Right ventricle myocardium superior (tissue), 1 donor: ENCODE results near the gene CABLES1. TPM values are rescaled to one million over a fixed set of nuclear protein-coding genes. Genes with fewer than 3 reads are reported as not detected.

Experiments
- ATAC-seq: fragments of 200-7000 bp; cut with Tn5 transposase; one replicate; pipeline ENCODE4 v1.9.1; 2020; ENCODE audit warnings: mild to moderate bottlenecking; ENCODE audit not compliant: poor library complexity
- DNase-seq: peaks from one replicate; pipeline ENCODE4 v3.0.0-alpha.2; 2020
- intact Hi-C: fragments of 100-400 bp; cut with DNase I; formaldehyde crosslinking; loops from one replicate; pipeline ENCODE4 v1.11.2; 2022
- total RNA-seq: library from RNA; stranded (reverse); fragmentation: NEBNext Ultra II Directional; extraction: Animal tissue kit (Norgen Biotek cat#: 25700); gene quantifications from one replicate; pipeline ENCODE4 v1.2.1, GENCODE V29; 2021
- donor health status: DM: no; HTN: yes; CAD: no; lungs with severe emphysema.

The CABLES1 gene
- total RNA-seq, 1 donor from 2014 or later: 3.3 TPM

GRCh38 chr18:23204589-23205235 is 69.4 kb downstream of the CABLES1 start:
- no peak for ATAC-seq
- intact Hi-C loops: no loop called here
- DNase-seq: no peak

- intact Hi-C loops: no loop called here
- DNase-seq: no peak
- ATAC-seq: no peak
These were observed 70.7 kb downstream of the CABLES1 start for GRCh38 chr18:23205980-23206379.

- ATAC-seq (no peak), DNase-seq (no peak)
- intact Hi-C loops: no loop called here
These were observed 72.1 kb downstream of the CABLES1 start for GRCh38 chr18:23207191-23207955.

DNA sequence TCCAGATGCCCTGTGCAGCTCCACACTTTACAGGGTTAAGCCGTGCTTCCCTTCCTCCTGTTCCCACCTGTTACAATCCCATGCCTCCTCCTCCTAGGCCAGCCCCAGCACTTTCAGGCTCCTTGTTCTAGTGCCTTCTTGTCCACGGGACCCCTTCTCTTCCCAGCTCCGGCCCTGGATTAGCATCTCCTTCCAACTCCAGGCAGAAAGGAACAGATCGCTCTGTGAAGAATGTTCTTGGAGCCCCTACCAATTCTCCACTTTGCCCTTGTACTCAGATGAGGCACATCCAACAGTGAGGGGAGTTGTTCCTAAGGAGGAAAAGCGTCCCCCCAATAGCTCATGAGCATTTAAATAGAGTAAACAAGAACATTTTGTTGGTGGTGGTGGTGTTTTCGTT is 72.7 kb downstream of the CABLES1 start:
- ATAC-seq (no peak), DNase-seq (no peak)
- intact Hi-C loops: no loop called here

DNA sequence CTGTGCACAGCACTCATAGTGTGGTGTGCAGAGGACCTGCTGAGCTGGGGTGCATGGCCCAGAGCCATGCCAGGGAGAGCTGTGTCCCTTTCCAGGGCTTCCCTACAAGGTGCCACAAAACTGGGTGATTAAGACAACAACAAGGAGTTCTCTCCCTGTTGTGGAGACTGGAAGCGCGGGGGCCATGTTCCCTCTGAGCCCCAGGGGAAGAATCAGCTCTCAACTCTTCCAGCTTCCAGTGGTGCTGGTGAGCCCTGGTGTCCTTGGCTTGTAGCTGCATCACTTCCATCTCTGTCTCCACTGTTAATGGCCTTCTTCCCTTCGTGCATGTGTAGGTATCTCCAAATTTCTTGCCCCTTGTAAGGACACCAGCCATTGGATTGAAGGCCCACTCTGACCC is 73.3 kb downstream of the CABLES1 start:
- intact Hi-C loops: no loop called here
- ATAC-seq (no peak), DNase-seq (no peak)

DNA sequence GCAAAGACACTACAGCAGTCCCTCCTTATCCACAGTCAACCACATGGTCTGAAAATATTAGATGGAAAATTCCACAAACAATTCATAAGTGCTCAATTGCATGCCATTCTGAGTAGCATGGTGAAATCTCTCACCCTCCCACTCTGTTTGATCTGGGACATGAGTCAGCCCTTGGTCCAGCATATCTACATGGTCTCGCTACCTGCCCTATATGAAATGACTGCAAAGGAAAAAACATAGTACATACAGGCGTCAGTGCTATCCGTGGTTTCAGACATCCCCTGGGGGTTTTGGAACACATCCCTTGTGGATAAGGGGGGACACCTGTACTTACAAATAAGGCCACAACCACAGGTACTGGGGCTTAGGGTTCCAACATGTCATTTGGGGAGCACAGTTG is 73.7 kb downstream of the CABLES1 start:
- ATAC-seq (no peak), DNase-seq (no peak)
- intact Hi-C loops: no loop called here

DNA sequence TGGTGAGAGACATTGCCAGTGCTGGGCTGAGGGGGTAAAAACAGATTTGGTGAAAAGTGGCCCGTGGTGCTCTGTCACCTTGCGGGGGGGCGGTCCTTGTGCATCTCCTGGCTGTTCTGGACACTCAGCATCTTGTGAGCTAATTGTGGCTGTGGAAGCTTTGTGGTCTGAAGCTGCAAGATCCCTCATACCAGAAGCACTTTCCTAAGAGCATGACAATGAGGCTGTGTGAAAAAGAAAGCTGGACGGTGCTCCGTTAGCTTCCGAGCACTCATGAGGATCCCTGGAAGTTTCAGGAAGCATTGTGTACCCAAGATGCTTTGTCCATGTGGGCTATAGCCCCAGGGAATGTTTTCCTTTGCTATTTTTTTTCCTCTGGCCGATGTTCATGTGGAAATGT is 74.5 kb downstream of the CABLES1 start:
- ATAC-seq: no peak
- no peak for DNase-seq
- intact Hi-C loops: no loop called here

DNA sequence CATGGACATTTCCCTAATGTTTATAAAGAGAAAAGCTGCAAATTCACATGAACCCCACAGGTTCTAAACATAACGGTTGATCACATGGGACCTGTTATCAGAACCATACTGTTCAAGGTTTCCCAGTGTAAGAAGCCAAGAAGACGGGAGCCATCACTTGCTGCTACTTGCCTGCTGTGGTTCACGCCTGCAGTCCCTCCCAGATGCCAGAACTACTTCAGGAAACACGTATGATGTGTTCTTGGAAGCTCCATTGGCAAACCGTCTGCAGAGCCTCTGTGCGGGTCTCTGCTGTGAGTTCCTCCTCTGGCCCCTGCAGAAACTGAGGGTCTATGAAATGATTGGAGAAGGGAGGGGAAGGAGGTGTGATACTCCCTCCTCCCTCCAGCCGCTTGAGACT is 75.2 kb downstream of the CABLES1 start:
- ATAC-seq (no peak), DNase-seq (no peak)
- intact Hi-C loops: no loop called here

DNA sequence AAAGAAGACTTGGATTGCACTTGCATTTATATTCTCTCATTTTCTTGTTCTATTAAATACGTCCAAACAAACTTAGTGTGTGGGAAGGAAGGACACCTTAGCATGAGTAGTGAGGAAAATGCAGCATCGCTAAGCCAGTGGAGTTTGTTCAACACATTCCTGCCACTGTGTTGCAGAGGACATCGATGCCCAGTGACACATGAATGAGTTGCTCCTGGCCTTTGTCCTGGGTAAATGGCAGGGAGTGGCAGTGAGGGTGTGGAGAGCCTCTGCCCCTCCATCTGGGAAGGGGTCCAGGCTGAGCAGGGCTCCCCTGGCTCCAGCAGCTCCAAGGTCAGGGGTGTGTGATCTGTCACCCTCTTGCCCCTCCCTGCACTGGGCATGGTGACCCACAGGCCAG is 75.9 kb downstream of the CABLES1 start:
- DNase-seq: no peak
- intact Hi-C loops: no loop called here
- no peak for ATAC-seq

- intact Hi-C loops: no loop called here
- ATAC-seq (no peak), DNase-seq (no peak)
These were observed 76.9 kb downstream of the CABLES1 start for GRCh38 chr18:23212161-23212560.

GRCh38 chr18:23213200-23213599 is 77.9 kb downstream of the CABLES1 start:
- intact Hi-C loops: no loop called here
- ATAC-seq: peak; percentile 50
- no peak for DNase-seq

- no peak for ATAC-seq
- DNase-seq: no peak
- intact Hi-C loops: no loop called here
These were observed 82.5 kb downstream of the CABLES1 start for GRCh38 chr18:23217781-23218180.

GRCh38 chr18:23220355-23220754 is 85.1 kb downstream of the CABLES1 start:
- DNase-seq: no peak
- no peak for ATAC-seq
- intact Hi-C loops: no loop called here

DNA sequence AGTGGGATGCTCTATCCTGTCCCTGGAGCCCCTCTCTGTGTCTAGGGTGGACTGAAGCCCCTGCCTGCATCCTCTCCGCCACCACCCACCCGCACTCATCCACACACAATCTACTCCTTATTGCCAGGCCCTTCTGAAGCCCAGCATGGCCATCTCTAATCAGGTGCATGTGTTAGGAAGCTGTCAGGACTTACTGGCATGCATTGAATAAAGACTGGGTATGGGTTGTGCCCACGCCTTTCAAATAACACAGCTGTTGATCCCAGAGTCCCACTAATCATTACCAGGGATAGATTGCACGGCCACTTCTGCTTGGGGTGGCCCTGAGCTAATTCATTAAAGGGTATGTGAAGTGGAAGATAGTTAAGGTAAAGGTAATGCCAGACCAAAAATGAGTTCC is 88.4 kb downstream of the CABLES1 start:
- DNase-seq: no peak
- intact Hi-C loops: no loop called here
- ATAC-seq: no peak

DNA sequence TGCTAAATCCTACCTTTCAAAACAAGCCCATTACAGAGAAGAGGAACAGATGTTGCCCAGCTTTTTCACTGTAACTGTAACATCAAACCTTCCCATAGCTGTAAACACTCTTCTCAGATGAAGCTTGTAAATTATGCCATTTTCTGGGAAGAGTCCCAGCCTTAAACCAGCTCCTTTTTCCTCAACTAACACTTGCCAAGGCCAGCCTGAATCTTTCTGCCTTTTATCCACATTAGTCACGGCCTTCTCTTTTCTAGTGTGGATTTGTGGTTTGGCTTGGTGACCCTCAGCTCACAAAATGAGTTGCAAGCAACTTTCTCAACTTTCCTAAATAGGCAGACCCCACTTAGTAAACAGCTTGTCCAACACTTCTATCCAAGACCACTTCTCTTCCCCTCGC is 90.2 kb downstream of the CABLES1 start:
- intact Hi-C loops: no loop called here
- no peak for DNase-seq
- ATAC-seq: no peak

DNA sequence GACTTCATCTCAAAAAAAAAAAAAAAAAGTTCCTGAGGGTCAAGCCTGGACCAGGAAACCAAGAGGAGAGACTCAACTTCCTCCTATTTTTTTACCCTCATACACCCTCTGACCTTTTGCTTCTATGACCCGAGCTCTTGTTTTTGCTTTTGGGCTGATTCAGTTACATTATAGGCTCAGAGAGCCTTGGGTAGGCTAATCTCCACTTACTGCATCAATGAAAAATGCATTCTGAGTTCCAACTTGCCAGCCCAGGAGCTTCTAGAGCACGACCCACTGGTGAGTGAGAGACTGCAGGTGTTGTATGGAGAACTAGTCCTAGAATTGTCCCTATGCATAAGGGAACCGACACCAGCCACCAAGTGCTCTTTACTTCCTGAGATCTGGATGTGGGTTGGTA is 91.1 kb downstream of the CABLES1 start:
- ATAC-seq (peak; percentile 15), DNase-seq (no peak)
- intact Hi-C loops: no loop called here

DNA sequence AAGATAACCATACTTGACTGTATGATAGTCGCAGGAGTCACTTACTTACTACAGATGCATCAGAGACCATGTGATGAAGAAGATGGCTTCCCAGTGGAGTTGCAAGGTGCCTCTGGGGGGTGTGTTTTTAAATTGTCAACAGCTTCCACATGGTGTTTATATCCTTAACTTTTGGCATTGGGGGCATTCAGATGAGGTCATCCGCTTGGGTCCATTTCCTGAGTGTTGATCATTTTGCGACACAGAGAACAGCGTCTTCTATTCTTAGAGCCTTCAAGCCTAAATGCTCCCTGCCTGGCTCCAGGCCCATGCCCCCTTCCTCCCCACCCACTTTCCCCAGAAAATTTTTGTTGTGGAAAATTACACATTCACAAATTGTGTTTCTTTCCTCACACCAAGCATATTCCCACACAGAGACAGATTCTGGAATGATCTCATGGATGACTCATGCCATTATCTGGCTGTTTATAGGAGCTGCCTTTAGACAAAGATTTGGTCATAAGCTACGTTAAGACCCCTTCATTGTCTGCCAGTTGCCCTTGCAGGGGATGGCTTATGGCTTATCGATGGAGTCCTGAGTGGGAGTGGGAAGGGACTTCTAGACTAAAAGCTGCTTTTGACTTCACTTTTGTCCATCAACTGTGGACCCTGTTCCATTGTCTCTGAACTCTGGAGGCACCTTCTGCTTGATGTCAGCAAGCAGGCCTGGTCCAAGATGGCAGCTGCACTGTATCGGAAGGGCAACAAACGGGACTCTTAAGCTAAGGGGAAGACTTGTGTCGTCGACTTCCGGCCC is 91.8 kb downstream of the CABLES1 start:
- intact Hi-C loops: no loop called here
- ATAC-seq: peak; percentile 70
- peak; percentile 67 for DNase-seq

DNA sequence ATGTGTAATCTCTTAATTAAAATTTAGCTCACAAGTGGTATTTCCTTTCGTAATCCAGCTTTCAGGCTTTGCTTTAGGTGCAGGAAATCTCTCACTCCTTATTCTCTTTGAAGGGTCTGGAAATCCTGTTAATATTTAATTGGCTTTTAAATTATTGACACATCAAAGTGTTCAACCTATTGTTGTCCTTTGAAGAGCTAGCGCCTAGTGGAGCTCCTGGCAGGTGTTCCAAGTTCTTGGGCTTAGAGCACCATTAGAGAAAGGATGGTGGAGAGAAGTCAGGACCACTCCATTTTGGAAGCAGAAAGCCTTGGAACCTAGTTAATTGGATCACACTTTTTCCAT is 92.4 kb downstream of the CABLES1 start:
- ATAC-seq (no peak), DNase-seq (no peak)
- intact Hi-C loops: no loop called here

DNA sequence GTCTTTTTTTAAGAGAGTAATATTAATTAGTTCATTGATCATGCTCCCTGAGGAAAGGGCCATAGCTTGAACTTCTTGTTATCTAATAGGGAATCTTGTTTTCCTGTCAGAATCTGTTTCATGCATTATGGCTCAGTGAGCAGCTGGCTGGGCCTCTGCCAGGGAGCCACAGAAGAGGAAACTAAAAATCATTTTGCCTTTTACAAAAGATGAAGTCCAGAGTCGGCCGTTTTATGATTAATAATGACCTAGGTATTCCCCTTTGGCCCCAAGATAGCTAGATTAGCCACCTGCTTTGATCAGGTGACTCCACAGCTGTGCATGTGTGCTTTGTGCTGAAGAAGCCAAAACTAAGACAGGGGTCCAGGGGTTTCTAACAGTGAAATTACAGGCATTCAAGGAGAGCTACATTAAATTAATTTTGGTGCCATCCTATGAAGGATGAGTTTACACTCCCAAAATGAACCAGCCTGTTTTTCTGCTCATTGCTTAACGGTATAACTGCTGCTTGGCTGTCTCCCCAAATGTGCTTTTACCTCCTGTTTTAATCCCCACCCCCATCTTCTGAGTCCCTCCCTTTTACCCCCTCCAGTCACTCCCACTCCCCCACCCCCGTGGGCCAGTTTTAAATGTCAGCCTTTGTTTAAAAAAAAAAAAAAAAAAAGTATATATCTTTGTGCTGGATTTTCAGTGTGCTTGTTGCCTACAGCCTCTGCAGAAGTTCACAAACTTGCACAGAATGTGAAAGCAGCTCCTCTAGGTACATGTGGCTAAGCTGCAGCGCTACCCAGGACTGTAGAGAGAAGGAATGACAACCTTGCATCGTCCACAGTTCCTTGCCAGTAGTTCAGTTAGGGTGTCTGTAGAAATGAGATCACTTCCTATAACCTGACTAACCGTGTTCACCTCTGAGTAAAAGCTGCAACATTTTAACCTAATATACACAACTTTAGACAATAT is 93.1 kb downstream of the CABLES1 start:
- intact Hi-C loops: no loop called here
- DNase-seq (peak; percentile 62), ATAC-seq (no peak)
